ENCODE results near the gene APC2.

- TF ChIP-seq CTCF (IDR thresholded peaks at IDR 0.05): no peak
- TF ChIP-seq POLR2A (IDR thresholded peaks at IDR 0.05): no peak
These were observed 28.5 kb upstream of the APC2 start for GRCh38 chr19:1421218-1421957.

Measured in lower leg skin (tissue), 3 donors.